Pancreas (tissue), 10 donors: ENCODE measurements around the gene SLIT3. TPM values are rescaled to one million over a fixed set of nuclear protein-coding genes. Genes with fewer than 3 reads are reported as not detected.

Experiments
- ATAC-seq, 4 donors: fragments of 200-7000 bp; cut with Tn5 transposase; one replicate each; pipeline versions ENCODE4 v1.8.0 to v1.9.1; 2020; ENCODE audit warnings: mild to moderate bottlenecking in 4 of 4, moderate library complexity in 4 of 4
- DNase-seq, 6 donors: peaks; one replicate each; pipeline ENCODE4 v3.0.0-alpha.2; 2020
- FAIRE-seq: peaks from 2 replicates; lab custom pipeline; 2012; peaks lifted over from hg19 to GRCh38; lab: Jason Lieb, UNC
- H3K27ac ChIP-seq, 4 donors: fragments of 200-600 bp; sonication (generic); 1 replicate in 3 of 4; 2 replicates in 1 of 4; pipeline versions ENCODE4 v1.5.0 to v1.8.0; 2020
- H3K27me3 ChIP-seq, 4 donors: fragments of 200-600 bp; one replicate each; pipeline ENCODE4 v1.8.0; 2021
- H3K36me3 ChIP-seq, 3 donors: fragments of 200-600 bp; sonication (generic) in 1 of 3; one replicate each; pipeline versions ENCODE4 v1.5.0 to v1.8.0; 2020 to 2021
- H3K4me1 ChIP-seq, 3 donors: fragments of 200-600 bp; one replicate each; pipeline ENCODE4 v1.8.0; 2021
- H3K4me3 ChIP-seq, 4 donors: fragments of 200-600 bp; sonication (generic) in 2 of 4; one replicate each; pipeline versions ENCODE4 v1.5.0 to v1.8.0; 2020 to 2021
- H3K9me3 ChIP-seq, 4 donors: fragments of 200-600 bp; one replicate each; pipeline ENCODE4 v1.8.0; 2021
- WGBS, 2 donors: extraction: QIAGEN DNeasy Blood & Tissue Kit; methylation state at CpG; one replicate each; pipeline ENCODE4 v1.1.7; 2013; 5-methylcytosine and 5-hydroxymethylcytosine counted together
- intact Hi-C, 3 donors: fragments of 100-400 bp; cut with DNase I; formaldehyde crosslinking; loops; one replicate each; pipeline versions ENCODE4 v1.11.1 to v1.14.2; 2022
- polyA plus RNA-seq, 2 donors: library from polyadenylated mRNA; stranded (reverse); fragments of 200-250 nt; gene quantifications; one replicate each; pipeline ENCODE4 v1.2.3, GENCODE V29; 2013
- total RNA-seq, 6 donors: library from RNA; stranded (reverse); fragmentation: NEBNext Ultra II Directional in 4 of 6; extraction: Animal tissue kit (Norgen Biotek cat#: 25700) in 4 of 6; gene quantifications; one replicate each; pipeline versions ENCODE4 v1.2.1 to v1.2.4, GENCODE V29; 2021 to 2023
- TF ChIP-seq, protein P1 (sequence below), 4 donors: fragments of 200-600 bp; sonication (generic) in 3 of 4; IDR thresholded peaks; one replicate each; pipeline versions ENCODE4 v1.5.0 to v1.8.0; 2021; ENCODE audit warnings: antibody characterized with exemption in 4 of 4
- donor health status: healthy with polysubstance abuse.
- donor health status: DM: no; HTN: no; CAD: no; lungs with moderate emphysema.
- donor health status: DM: no; HTN: no; CAD: no.
- donor health status: control.
- donor health status: control.
- donor health status: Bipolar disorder and iron deficiency.
- donor health status: DM: yes; HTN: yes; CAD: no.
- donor health status: DM: no; HTN: no; CAD: no.
- donor health status: DM: no; HTN: no; CAD: no.
- donor health status: DM: yes; HTN: yes; CAD: no.

SLIT3 gene
- total and polyA plus RNA-seq, 8 donors: 1.1 to 11.4 (median 2.1) TPM

DNA sequence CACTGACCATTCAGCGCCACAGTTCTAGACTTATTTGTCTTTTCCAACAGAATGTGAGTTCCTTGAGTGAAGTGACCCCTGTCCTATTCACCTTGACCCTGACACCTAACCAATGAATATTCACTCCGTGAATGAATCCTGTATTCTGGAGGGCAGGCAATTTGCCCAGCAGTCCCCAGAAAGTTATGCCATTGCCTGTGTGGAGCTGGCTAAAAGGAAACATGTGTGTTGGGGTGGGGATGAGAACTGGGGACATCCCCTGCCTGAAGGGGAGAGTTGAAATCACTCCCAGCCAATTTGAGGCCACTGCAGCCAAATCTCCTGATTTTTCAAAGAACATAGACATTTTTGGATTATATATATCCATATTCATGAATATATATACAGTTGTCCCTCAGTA lies 199.0 kb downstream of the SLIT3 start:
- intact Hi-C loops: no loop called here
- Histone ChIP-seq H3K4me3 (no peak overlapping the region), H3K27me3 (no peaks in the 10 kb centered on the region), H3K27ac (no peak overlapping the region), H3K9me3 (no peaks in the 10 kb centered on the region), H3K36me3 (no peaks in the 10 kb centered on the region), H3K4me1 (no peaks in the 10 kb centered on the region)
- FAIRE-seq: no peak
- ATAC-seq: no peak
- WGBS, 2 donors: 76 to 83% methylated on average over 2 of the region's 2 CpGs
- DNase-seq: no peak
- TF ChIP-seq, protein P1, sequence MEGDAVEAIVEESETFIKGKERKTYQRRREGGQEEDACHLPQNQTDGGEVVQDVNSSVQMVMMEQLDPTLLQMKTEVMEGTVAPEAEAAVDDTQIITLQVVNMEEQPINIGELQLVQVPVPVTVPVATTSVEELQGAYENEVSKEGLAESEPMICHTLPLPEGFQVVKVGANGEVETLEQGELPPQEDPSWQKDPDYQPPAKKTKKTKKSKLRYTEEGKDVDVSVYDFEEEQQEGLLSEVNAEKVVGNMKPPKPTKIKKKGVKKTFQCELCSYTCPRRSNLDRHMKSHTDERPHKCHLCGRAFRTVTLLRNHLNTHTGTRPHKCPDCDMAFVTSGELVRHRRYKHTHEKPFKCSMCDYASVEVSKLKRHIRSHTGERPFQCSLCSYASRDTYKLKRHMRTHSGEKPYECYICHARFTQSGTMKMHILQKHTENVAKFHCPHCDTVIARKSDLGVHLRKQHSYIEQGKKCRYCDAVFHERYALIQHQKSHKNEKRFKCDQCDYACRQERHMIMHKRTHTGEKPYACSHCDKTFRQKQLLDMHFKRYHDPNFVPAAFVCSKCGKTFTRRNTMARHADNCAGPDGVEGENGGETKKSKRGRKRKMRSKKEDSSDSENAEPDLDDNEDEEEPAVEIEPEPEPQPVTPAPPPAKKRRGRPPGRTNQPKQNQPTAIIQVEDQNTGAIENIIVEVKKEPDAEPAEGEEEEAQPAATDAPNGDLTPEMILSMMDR (IDR thresholded peaks at IDR 0.05): no peak

DNA sequence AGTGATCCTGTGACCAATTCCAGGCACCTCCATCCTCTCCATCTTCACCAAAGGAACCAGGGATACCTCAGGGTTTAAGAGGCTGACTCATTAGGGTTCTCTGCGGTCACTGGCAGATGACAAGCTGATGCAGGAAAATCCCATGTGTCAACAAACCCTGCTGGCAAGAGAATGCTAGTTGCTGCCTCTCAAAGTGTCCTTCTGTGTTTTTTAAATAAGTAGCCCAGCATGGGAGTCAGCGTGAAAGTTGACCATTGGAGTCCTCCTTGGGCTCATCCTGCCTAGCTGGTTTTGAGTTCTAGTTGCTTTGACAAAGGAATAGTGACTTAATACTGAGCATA lies 200.2 kb downstream of the SLIT3 start:
- Histone ChIP-seq H3K36me3 (no peaks in the 10 kb centered on the region), H3K4me1 (no peaks in the 10 kb centered on the region), H3K27me3 (no peaks in the 10 kb centered on the region), H3K9me3 (no peaks in the 10 kb centered on the region), H3K27ac (no peak overlapping the region), H3K4me3 (no peak overlapping the region)
- no peak for FAIRE-seq
- DNase-seq: no peak
- TF ChIP-seq, protein P1 (IDR thresholded peaks at IDR 0.05): no peak
- intact Hi-C loops: no loop called here
- 70 to 81% methylated on average over 2 of the region's 2 CpGs for WGBS, 2 donors
- no peak for ATAC-seq

DNA sequence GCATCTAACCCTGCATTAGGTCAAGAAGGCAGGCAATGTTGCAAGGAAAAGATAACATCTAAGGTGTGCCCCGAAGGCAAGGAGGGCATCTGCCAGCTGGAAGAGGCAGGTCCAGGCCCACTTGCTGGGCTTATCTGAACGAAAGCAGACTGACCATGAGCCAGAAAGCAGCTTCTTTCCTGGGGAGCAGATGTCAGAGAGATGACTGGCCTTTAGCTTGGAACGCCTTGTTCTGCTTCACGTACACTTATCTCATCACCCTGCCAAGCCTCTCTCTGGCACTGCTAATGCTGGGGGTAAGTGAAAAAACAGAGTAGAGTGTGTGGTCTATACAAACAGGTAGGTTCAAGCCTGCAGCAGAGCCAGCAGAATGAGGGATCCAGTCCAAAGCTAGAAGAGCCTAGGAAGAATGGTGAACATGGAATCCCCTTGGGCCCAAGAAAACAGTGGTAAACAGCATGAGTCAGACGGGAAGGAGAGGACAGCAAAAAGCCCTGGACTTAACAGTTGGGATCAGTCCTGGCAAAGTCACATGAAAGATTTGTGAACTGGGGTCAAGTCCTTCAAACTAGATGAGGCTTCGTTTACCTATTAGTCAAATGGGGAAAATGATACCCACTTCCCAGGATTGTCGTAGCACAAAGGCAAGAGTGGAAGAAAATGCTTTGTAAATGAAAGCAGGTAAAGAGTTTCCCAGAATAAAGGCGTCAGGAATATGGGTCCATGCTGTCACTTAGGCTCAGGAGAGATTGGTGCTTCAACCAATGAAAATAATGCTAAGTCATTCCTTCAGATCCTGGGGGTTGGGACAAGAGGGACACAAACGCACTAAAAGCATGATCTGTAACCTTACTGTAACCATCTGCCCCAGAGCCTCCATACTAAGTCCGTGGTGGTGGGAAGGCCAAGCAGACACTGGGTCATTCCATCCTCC lies 200.9 kb downstream of the SLIT3 start:
- WGBS, 2 donors: 55 to 62% methylated on average over 10 of the region's 10 CpGs
- Histone ChIP-seq H3K9me3 (no peaks in the 10 kb centered on the region), H3K4me3 (no peak overlapping the region), H3K36me3 (no peaks in the 10 kb centered on the region), H3K27ac (no peak overlapping the region), H3K4me1 (no peaks in the 10 kb centered on the region), H3K27me3 (no peaks in the 10 kb centered on the region)
- FAIRE-seq: no peak
- no peak for DNase-seq
- intact Hi-C loops: no loop called here
- no peak for ATAC-seq
- TF ChIP-seq, protein P1 (IDR thresholded peaks at IDR 0.05): no peak

DNA sequence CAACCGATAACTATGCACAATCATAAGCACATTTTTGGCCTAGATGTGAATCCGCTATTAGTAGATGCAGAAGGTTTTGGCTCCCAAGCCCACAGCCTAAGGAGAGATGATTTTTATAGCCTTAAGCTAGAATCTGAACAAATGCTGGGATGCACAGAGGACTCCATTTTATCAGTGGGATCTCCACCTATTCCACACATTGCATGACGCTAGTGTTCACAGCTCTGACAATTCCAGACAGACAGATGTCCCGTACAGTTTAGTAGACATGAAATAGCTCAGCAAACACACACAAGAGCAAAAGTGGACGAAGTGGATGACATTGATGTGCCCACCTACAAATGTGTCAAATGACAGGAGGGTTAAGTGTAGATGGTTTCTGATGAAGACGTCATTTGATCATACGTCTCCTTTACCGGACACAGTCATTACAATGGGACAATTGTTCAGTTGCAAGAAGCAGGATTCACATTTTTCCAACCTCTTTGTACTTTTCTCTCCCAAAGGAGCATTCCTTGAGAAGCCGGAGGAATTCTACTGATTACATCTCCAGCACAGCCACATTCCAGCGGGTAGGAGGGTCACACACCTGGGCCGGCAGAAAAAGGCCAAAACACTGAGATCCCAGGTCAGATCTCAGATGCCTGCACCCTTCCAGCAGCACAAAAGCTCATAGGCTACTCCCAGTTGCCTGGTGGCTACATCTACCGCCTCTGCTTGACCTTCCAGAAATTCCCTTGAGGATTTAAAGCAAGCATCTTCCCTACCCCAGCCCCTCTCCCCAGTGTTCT lies 202.4 kb downstream of the SLIT3 start:
- Histone ChIP-seq H3K9me3 (no peaks in the 10 kb centered on the region), H3K4me3 (no peak overlapping the region), H3K27me3 (no peaks in the 10 kb centered on the region), H3K36me3 (no peaks in the 10 kb centered on the region), H3K27ac (no peak overlapping the region), H3K4me1 (no peaks in the 10 kb centered on the region)
- ATAC-seq (no peak), FAIRE-seq (no peak), DNase-seq (no peak)
- WGBS, 2 donors: 61 to 77% methylated on average over 12 of the region's 12 CpGs
- TF ChIP-seq, protein P1 (IDR thresholded peaks at IDR 0.05): no peak
- intact Hi-C loops: no loop called here
